RPMI7951 (cell line): ENCODE measurements around the gene KDM6B. TPM values are rescaled to one million over a fixed set of nuclear protein-coding genes. Genes with fewer than 3 reads are reported as not detected.

Source experiments
- DNase-seq: peaks from one replicate; pipeline ENCODE4 v3.0.0-alpha.2; 2012; ENCODE audit warnings: low read depth
- total RNA-seq: library from RNA; depleted of rRNA; stranded (reverse); fragments of >200 nt; shearing (Covaris generic); gene quantifications from 2 replicates; pipeline ENCODE4 v1.2.3, GENCODE V29; 2014

KDM6B gene
- total RNA-seq, 1 experiment from 2014 or later = 0.48 TPM

- no peak for DNase-seq
Measured at GRCh38 chr17:7840441-7840840, 6.4 kb downstream of the KDM6B start.

- DNase-seq = no peak
Measured at GRCh38 chr17:7840875-7841274, 6.9 kb downstream of the KDM6B start.

- peak; percentile 88 for DNase-seq
Measured at GRCh38 chr17:7841396-7841914, 7.4 kb downstream of the KDM6B start.

- DNase-seq = peak; percentile 78
Measured at GRCh38 chr17:7841915-7842379, 7.9 kb downstream of the KDM6B start.

GRCh38 chr17:7842380-7843256, 8.6 kb downstream of the KDM6B start:
- DNase-seq = peak; percentile 86

GRCh38 chr17:7843257-7843535, 9.2 kb downstream of the KDM6B start:
- DNase-seq = no peak

- peak; percentile 76 for DNase-seq
Measured at GRCh38 chr17:7843536-7844291, 9.7 kb downstream of the KDM6B start.

GRCh38 chr17:7844292-7845154, 10.5 kb downstream of the KDM6B start:
- DNase-seq = peak; percentile 92

- no peak for DNase-seq
Measured at GRCh38 chr17:7845359-7846062, 11.5 kb downstream of the KDM6B start.

GRCh38 chr17:7846063-7846735, 12.2 kb downstream of the KDM6B start:
- DNase-seq = no peak

GRCh38 chr17:7846765-7847661, 13.0 kb downstream of the KDM6B start:
- no peak for DNase-seq

GRCh38 chr17:7848131-7848579, 14.1 kb downstream of the KDM6B start:
- DNase-seq = no peak

- DNase-seq = no peak
Measured at GRCh38 chr17:7848739-7849129, 14.7 kb downstream of the KDM6B start.

- DNase-seq = no peak
Measured at GRCh38 chr17:7849130-7849750, 15.2 kb downstream of the KDM6B start.

- DNase-seq = no peak
Measured at GRCh38 chr17:7849751-7850504, 15.9 kb downstream of the KDM6B start.

- DNase-seq = no peak
Measured at GRCh38 chr17:7850701-7851437, 16.9 kb downstream of the KDM6B start.

- no peak for DNase-seq
Measured at GRCh38 chr17:7851438-7852261, 17.6 kb downstream of the KDM6B start.
